ENCODE results near the gene TMEM88. TPM values are rescaled to one million over a fixed set of nuclear protein-coding genes. Genes with fewer than 3 reads are reported as not detected.

TMEM88 gene
- polyA plus RNA-seq, 1 donor from 2014 or later = 4.2 TPM

DNA sequence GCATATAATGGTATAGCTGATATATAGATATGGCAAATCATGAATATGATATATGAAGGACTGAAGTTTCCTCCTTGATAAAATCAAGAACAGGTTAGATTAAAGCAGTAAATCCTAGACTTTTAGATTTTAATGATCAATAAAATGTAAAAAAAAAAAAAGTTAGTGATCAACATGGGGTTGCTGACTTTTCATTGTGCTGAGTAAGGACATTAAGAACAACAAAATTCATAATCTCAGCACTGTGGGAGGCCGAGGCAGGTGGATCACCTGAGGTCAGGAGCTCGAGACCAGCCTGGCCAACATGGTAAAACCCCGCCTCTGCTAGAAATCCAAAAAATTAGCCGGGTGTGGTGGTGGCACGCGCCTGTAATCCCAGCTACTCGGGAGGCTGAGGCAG, 23.4 kb downstream of the TMEM88 start:
- no peaks in the 10 kb centered on the region for H3K9me2 ChIP-seq (ENCODE audit: insufficient read depth, low read length)
- H3K4me2 ChIP-seq (ENCODE audit: low read length) = no peak overlapping the region
- no peak overlapping the region for H3K27ac ChIP-seq (ENCODE audit: low read length)
- H3K4me3 ChIP-seq (ENCODE audit: low read length) = no peak overlapping the region
- H2AFZ ChIP-seq (ENCODE audit: low read depth, low read length) = no peak overlapping the region
- H3K27me3 ChIP-seq (ENCODE audit: insufficient read depth, low read depth, low read length) = no peaks in the 10 kb centered on the region
- no peaks in the 10 kb centered on the region for H4K20me1 ChIP-seq (ENCODE audit: insufficient read depth)
- peaks cover 11% of the 10 kb centered on the region for H3K79me2 ChIP-seq (replicated peaks; ENCODE audit: insufficient read depth, low read length)
- no peaks in the 10 kb centered on the region for H3K36me3 ChIP-seq (ENCODE audit: insufficient read depth, low read length)
- H3K9ac ChIP-seq (ENCODE audit: low read length) = no peak overlapping the region
- no peaks in the 10 kb centered on the region for H3K9me3 ChIP-seq (ENCODE audit: low read length)
- TF ChIP-seq SMC3 (conservative IDR thresholded peaks at IDR 0.05; ENCODE audit: poor library complexity) = no peak
- TF ChIP-seq, protein P1, sequence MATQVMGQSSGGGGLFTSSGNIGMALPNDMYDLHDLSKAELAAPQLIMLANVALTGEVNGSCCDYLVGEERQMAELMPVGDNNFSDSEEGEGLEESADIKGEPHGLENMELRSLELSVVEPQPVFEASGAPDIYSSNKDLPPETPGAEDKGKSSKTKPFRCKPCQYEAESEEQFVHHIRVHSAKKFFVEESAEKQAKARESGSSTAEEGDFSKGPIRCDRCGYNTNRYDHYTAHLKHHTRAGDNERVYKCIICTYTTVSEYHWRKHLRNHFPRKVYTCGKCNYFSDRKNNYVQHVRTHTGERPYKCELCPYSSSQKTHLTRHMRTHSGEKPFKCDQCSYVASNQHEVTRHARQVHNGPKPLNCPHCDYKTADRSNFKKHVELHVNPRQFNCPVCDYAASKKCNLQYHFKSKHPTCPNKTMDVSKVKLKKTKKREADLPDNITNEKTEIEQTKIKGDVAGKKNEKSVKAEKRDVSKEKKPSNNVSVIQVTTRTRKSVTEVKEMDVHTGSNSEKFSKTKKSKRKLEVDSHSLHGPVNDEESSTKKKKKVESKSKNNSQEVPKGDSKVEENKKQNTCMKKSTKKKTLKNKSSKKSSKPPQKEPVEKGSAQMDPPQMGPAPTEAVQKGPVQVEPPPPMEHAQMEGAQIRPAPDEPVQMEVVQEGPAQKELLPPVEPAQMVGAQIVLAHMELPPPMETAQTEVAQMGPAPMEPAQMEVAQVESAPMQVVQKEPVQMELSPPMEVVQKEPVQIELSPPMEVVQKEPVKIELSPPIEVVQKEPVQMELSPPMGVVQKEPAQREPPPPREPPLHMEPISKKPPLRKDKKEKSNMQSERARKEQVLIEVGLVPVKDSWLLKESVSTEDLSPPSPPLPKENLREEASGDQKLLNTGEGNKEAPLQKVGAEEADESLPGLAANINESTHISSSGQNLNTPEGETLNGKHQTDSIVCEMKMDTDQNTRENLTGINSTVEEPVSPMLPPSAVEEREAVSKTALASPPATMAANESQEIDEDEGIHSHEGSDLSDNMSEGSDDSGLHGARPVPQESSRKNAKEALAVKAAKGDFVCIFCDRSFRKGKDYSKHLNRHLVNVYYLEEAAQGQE (IDR thresholded peaks at IDR 0.05; ENCODE audit: borderline replicate concordance) = no peak
- no peak for TF ChIP-seq EP300 (conservative IDR thresholded peaks at IDR 0.05; ENCODE audit: poor library complexity, severe bottlenecking)
- TF ChIP-seq, protein P2, sequence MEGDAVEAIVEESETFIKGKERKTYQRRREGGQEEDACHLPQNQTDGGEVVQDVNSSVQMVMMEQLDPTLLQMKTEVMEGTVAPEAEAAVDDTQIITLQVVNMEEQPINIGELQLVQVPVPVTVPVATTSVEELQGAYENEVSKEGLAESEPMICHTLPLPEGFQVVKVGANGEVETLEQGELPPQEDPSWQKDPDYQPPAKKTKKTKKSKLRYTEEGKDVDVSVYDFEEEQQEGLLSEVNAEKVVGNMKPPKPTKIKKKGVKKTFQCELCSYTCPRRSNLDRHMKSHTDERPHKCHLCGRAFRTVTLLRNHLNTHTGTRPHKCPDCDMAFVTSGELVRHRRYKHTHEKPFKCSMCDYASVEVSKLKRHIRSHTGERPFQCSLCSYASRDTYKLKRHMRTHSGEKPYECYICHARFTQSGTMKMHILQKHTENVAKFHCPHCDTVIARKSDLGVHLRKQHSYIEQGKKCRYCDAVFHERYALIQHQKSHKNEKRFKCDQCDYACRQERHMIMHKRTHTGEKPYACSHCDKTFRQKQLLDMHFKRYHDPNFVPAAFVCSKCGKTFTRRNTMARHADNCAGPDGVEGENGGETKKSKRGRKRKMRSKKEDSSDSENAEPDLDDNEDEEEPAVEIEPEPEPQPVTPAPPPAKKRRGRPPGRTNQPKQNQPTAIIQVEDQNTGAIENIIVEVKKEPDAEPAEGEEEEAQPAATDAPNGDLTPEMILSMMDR (IDR thresholded peaks at IDR 0.05; ENCODE audit: poor library complexity, severe bottlenecking) = no peak
- no peak for TF ChIP-seq EZH2 (IDR thresholded peaks at IDR 0.05; ENCODE audit: borderline replicate concordance, insufficient read depth, low read length, poor library complexity, severe bottlenecking)
- no peak for TF ChIP-seq TAF1 (IDR thresholded peaks at IDR 0.05; ENCODE audit: low read depth)
- no peak for TF ChIP-seq MXI1 (conservative IDR thresholded peaks at IDR 0.05; ENCODE audit: poor library complexity, severe bottlenecking)
- TF ChIP-seq RAD21 (conservative IDR thresholded peaks at IDR 0.05) = no peak
- TF ChIP-seq POLR2AphosphoS5 (IDR thresholded peaks at IDR 0.05) = no peak
- peaks cover 5% of the 10 kb centered on the region for H3F3A ChIP-seq (ENCODE audit: insufficient read depth, low read length, poor library complexity, severe bottlenecking)

DNA sequence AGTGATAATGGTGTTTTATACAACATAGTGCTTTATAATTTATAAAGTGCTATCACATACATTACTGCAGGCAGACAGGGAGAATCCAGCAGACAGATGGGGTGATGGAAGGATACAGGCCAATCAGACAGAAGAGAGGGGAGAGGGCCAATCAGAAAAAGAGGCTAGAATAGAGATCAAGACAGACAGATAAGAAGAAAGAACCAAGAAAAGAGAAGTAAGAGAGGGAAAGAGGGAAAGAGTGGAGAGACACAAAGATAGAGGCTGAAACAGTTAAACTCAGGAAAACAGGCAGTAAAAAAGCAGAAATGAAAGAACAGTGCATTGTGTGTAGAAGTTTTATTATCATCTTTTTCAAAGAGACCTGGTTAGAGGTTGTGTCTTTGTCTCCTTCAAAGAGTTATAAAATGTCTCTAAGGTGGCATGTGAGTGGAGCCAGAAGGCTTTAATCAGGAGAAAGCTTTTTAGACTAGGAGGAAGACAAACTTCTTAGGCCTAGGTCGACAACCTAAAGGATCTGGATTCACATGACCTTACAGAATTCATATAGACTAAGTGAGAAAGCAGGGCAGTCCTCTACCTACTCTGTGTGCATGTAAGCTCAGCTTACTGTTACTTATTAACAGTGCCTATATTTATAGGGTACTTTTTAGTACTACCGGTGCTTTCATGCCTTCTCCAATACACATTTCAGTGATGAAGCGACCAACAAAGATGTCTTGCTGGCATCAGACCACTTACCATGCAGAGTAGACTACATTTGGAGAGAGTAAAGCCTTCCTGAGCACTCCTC, 25.4 kb downstream of the TMEM88 start:
- Histone ChIP-seq H3F3A (ENCODE audit: insufficient read depth, low read length, poor library complexity, severe bottlenecking) (peaks cover 5% of the 10 kb centered on the region), H3K9me3 (ENCODE audit: low read length) (no peaks in the 10 kb centered on the region), H3K79me2 (replicated peaks; ENCODE audit: insufficient read depth, low read length) (peaks cover 20% of the 10 kb centered on the region), H3K36me3 (ENCODE audit: insufficient read depth, low read length) (no peaks in the 10 kb centered on the region), H3K4me3 (ENCODE audit: low read length) (peak overlapping the region; percentile 56), H4K20me1 (ENCODE audit: insufficient read depth) (no peaks in the 10 kb centered on the region), H3K27me3 (ENCODE audit: insufficient read depth, low read depth, low read length) (no peaks in the 10 kb centered on the region), H2AFZ (ENCODE audit: low read depth, low read length) (peak overlapping the region; percentile 62), H3K4me2 (ENCODE audit: low read length) (peak overlapping the region; percentile 76), H3K9me2 (ENCODE audit: insufficient read depth, low read length) (no peaks in the 10 kb centered on the region), H3K9ac (ENCODE audit: low read length) (peak overlapping the region; percentile 100), H3K27ac (ENCODE audit: low read length) (peak overlapping the region; percentile 97)
- TF ChIP-seq SMC3 (conservative IDR thresholded peaks at IDR 0.05; ENCODE audit: poor library complexity) (no peak), MXI1 (conservative IDR thresholded peaks at IDR 0.05; ENCODE audit: poor library complexity, severe bottlenecking) (no peak), RAD21 (conservative IDR thresholded peaks at IDR 0.05) (no peak), EP300 (conservative IDR thresholded peaks at IDR 0.05; ENCODE audit: poor library complexity, severe bottlenecking) (peak; percentile 37), POLR2AphosphoS5 (IDR thresholded peaks at IDR 0.05) (peak; percentile 66), TAF1 (IDR thresholded peaks at IDR 0.05; ENCODE audit: low read depth) (no peak), EZH2 (IDR thresholded peaks at IDR 0.05; ENCODE audit: borderline replicate concordance, insufficient read depth, low read length, poor library complexity, severe bottlenecking) (no peak)
- TF ChIP-seq, protein P2 (IDR thresholded peaks at IDR 0.05; ENCODE audit: poor library complexity, severe bottlenecking) = no peak
- TF ChIP-seq, protein P1 (IDR thresholded peaks at IDR 0.05; ENCODE audit: borderline replicate concordance) = peak; percentile 44

All from neural cell (in vitro differentiated cells).